B cell (primary cell): Measurements from ENCODE around the gene PPP6R2.

Source experiments
- EZH2 ChIP-seq: IDR thresholded peaks from 2 replicates; pipeline ENCODE4 v1.6.1; 2012; ENCODE audit warnings: borderline replicate concordance, low read depth, mild to moderate bottlenecking, moderate library complexity, low read length; ENCODE audit not compliant: insufficient read depth, poor library complexity, severe bottlenecking
- TF ChIP-seq, protein P1 (sequence below): fragments of 200-600 bp; IDR thresholded peaks from one replicate; pipeline ENCODE4 v1.8.0; 2022; ENCODE audit warnings: antibody characterized with exemption, mild to moderate bottlenecking

DNA sequence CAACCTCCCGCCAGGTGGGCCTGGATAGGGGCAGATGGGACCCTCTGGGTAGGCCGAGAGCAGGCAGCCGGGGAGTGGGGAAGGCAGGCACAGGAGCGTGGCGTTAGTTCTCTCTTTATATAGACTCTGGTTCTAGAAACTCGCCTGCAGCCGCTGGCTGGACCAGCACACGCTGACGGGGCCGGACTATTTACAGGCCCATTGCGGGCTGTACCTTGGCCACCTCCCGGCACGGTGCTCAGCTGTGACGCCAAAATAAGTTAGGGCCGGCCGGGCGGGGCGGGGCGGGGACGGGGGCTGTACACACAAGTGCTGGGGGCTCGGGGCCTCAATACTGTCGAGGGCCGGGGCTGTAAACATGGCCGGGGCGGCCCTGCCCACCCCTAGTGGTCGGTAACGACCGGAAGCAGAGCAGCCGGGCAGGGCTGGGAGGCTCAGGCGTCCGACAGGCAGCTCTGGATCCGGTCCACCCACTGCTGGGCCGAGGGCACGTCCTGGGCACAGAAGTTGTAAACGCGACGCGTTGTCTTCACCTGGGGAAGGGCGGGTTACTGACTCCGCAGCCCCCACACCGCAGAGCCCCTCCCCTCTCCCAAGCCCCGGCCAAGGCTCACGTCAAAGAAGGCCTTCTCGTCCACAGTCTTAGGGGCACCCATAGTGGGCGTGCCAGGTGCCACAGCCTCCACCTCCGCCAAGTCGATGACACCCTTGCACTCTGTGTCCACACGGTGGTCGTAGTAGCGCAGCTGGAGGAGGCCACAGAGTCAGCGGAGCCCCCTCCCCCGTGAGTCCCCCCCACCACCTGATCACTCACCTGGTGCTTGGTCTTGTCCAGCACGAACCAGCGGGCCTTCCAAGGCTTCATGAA, 103.8 kb downstream of the PPP6R2 start:
- TF ChIP-seq, protein P1, sequence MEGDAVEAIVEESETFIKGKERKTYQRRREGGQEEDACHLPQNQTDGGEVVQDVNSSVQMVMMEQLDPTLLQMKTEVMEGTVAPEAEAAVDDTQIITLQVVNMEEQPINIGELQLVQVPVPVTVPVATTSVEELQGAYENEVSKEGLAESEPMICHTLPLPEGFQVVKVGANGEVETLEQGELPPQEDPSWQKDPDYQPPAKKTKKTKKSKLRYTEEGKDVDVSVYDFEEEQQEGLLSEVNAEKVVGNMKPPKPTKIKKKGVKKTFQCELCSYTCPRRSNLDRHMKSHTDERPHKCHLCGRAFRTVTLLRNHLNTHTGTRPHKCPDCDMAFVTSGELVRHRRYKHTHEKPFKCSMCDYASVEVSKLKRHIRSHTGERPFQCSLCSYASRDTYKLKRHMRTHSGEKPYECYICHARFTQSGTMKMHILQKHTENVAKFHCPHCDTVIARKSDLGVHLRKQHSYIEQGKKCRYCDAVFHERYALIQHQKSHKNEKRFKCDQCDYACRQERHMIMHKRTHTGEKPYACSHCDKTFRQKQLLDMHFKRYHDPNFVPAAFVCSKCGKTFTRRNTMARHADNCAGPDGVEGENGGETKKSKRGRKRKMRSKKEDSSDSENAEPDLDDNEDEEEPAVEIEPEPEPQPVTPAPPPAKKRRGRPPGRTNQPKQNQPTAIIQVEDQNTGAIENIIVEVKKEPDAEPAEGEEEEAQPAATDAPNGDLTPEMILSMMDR = no peak
- no peak for TF ChIP-seq EZH2
